T-helper 17 cell (primary cell): ENCODE measurements around the gene TNP2. TPM values are rescaled to one million over a fixed set of nuclear protein-coding genes. Genes with fewer than 3 reads are reported as not detected.

ENCODE experiments used
- ATAC-seq: fragments of 150-1000 bp; cut with Tn5 transposase; 2 replicates; pipeline ENCODE4 v1.10.0; 2021; ENCODE audit warnings: mild to moderate bottlenecking, moderate library complexity
- DNase-seq, 3 donors: peaks; one replicate each; pipeline versions ENCODE4 v3.0.0 to v3.0.0-alpha.2; 2020 to 2021
- H3K9me3 ChIP-seq: one replicate; pipeline ENCODE4 v1.7.0; 2013; ENCODE audit warnings: low read length, mild to moderate bottlenecking; ENCODE audit not compliant: control insufficient read depth, poor library complexity, severe bottlenecking
- H3K27ac Mint-ChIP-seq: one replicate; pipeline ENCODE4 v1.8.0; 2022; ENCODE audit warnings: mild to moderate bottlenecking, moderate library complexity, mixed read lengths
- H3K27me3 Mint-ChIP-seq: one replicate; pipeline ENCODE4 v1.8.0; 2022; ENCODE audit warnings: mixed read lengths
- H3K36me3 Mint-ChIP-seq: one replicate; pipeline ENCODE4 v1.8.0; 2022; ENCODE audit warnings: low read depth, mixed read lengths
- H3K4me1 Mint-ChIP-seq: one replicate; pipeline ENCODE4 v1.8.0; 2022; ENCODE audit warnings: mild to moderate bottlenecking, mixed read lengths
- H3K4me3 Mint-ChIP-seq: one replicate; pipeline ENCODE4 v1.8.0; 2022; ENCODE audit warnings: mild to moderate bottlenecking, moderate library complexity, mixed read lengths
- total RNA-seq, 4 donors: library from RNA in 2 of 4; stranded (reverse) in 2 of 4; gene quantifications; one replicate each; pipeline ENCODE4 v1.2.3 and lab custom pipeline; 2022 to 2026

Gene TNP2
- total RNA-seq, 2 donors from 2014 or later: not detected

DNA sequence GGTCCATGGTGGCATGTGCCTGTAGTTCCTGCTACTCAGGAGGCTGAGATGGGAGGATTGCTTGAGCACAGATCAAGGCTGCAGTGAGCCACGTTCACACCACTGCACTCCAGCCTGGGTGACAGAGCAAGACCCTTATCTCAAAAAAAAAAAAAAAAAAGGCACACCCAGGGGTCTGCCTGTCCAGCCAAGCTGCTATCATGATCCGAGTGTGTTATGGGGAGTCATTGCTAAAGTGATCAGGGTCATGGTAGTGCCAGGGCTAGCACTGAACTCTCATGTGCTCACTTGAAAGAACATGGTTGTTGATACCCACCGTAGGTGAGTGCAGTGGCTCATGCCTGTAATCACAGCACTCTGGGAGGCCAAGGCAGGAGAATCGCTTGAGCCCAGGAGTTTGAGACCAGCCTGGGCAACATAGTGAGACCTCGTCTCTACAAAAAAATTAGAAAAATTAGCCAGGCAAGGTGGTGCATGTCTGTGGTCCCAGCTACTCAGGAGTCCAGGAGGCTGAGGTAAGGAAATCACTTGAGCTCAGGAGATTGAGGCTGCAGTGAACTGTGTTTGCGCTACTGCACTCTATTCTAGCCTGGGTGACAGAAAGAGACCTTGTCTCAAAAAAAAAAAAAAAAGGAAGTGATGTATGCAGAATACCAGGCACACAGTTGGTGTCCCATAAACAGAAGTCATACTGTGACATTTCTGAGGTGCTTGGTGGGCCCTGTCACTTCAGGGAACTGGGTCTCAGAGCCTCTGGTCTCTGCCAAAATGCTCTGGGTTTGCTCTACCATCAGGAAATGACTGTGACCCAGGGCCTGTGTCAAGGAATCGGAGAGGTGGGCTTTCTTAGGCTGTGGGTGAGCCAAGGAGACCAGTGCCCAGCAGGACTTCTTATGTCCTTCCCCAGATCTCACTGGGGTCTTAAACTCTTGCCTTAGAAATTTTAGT, 9.8 kb upstream of the TNP2 start:
- Mint-ChIP-seq H3K27me3 (peaks cover 15% of the 10 kb centered on the region), H3K4me1 (peaks cover 3% of the 10 kb centered on the region), H3K36me3 (no peaks in the 10 kb centered on the region), H3K27ac (peak overlapping the region; percentile 49), H3K4me3 (no peak overlapping the region)
- DNase-seq: no peak
- no peaks in the 10 kb centered on the region for H3K9me3 ChIP-seq
- ATAC-seq: no peak

DNA sequence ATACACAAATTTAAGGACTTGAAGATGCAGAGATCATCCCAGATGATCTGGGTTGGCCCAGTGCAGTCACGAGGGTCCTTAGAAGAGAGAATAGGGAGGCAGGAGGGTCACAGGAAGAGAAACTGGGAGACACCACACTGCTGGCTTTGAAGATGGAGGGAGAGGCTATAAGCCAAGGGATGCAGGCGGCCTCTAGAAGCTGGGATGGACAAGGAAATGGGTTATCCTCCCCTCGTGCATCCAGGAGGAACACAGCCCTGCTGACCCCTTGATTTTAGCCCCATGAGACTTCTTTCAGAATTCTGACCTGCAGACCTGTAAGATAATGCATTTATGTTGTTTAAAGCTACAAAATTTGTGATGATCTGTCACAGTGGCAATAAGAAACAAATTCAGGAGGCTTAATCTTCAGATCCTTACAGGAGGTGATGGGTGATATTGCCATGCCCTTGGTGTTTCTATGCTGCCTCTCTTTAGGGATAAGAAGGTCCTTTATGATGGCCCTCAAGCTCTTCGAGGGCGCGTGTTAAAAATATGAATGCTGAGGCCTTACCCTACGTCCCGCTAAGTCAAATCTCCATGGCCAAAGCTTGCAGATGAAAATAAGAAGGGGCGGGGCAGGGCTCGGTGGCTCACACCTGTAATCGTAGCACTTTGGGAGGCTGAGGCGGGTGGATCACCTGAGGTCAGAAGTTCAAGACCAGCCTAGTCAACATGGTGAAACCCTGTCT, 8.6 kb upstream of the TNP2 start:
- H3K4me1 Mint-ChIP-seq: peaks cover 3% of the 10 kb centered on the region
- peaks cover 12% of the 10 kb centered on the region for H3K27me3 Mint-ChIP-seq
- H3K36me3 Mint-ChIP-seq: no peaks in the 10 kb centered on the region
- H3K9me3 ChIP-seq: no peaks in the 10 kb centered on the region
- no peak overlapping the region for H3K4me3 Mint-ChIP-seq
- no peak overlapping the region for H3K27ac Mint-ChIP-seq
- DNase-seq (no peak), ATAC-seq (no peak)

DNA sequence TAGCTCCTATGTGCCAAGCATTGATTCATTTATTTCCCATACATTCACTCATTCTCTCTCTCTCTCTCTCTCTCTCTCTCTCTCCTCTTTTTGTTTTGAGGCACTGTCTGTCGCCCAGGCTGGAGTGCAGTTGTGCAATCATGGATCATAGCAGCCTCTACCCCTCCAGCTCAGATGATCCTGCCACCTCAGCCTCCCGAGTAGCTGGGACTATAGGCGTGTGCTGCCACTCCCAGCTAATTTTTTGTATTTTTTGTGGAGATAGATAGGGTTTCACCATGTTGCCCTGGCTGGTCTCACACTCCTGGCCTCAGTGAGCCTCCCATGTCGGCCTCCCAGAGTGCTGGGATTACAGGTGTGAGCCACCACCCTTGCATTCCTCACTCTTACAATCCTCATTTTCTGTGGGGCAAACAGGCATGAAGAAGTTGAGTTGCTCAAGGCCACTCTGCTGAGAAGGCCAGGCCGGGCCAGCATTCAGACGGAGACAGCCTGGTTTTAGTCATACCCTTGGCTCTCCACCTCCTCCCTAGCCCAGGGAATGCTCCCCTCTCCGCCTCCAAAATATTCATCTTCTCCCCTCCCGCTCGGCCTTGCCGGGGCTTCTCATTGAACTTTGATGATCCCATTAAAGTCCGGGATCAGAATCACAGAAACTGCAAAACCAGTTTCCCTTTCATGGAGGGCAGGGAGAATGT, 7.9 kb upstream of the TNP2 start:
- Mint-ChIP-seq H3K27ac (no peak overlapping the region), H3K4me3 (no peak overlapping the region), H3K4me1 (peaks cover 1% of the 10 kb centered on the region), H3K36me3 (no peaks in the 10 kb centered on the region), H3K27me3 (peaks cover 8% of the 10 kb centered on the region)
- no peak for ATAC-seq
- no peak for DNase-seq
- H3K9me3 ChIP-seq: no peaks in the 10 kb centered on the region

DNA sequence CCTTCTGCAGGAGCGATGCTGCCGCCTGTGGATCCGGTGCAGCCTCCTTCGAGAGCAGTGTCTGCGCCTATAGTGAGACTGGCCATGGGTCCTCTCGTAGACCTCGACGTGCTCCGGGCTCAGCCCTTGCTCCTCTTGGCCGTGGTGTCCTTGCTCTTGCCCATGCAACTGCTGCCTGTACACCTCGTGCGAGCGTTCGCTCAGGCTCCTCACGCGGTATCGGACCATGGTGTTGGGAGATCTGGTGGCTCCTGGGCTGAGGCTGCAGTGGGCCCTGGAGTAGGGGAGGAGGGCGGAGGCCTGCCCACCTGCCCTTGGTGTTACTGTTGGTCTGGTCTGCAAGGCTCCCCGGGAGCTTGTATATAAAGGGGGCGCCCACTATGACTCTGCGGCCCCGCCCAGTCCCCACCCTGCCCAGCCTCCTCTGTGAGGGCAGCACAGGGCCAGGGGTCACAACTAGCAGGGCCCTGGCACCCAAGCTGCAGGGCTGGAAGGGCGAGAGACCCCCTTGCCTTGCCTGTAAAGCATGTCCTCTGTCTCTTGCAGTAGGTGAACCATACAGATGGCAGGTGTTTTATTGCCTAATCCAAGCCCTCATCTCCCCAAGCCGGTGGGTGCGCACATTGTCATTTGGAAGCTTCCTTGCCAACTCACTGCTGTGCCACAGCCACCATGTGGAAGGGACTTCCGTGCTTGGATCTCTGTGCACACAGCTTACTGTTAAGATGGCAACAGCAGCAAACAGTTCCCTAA, 7.2 kb upstream of the TNP2 start, which contains the start of gene PRM2:
TSS of gene PRM2 (minus strand) at position 338 of the 753 bp plus-strand sequence. CDS start at position 228, 110 bp downstream.
- no peak for ATAC-seq
- no peak for DNase-seq
- Mint-ChIP-seq H3K4me1 (no peaks in the 10 kb centered on the region), H3K4me3 (no peak within 1 kb of the TSS), H3K36me3 (no peaks in the 10 kb centered on the region), H3K27me3 (peaks cover 6% of the 10 kb centered on the region), H3K27ac (no peak within 1 kb of the TSS)
- no peaks in the 10 kb centered on the region for H3K9me3 ChIP-seq

DNA sequence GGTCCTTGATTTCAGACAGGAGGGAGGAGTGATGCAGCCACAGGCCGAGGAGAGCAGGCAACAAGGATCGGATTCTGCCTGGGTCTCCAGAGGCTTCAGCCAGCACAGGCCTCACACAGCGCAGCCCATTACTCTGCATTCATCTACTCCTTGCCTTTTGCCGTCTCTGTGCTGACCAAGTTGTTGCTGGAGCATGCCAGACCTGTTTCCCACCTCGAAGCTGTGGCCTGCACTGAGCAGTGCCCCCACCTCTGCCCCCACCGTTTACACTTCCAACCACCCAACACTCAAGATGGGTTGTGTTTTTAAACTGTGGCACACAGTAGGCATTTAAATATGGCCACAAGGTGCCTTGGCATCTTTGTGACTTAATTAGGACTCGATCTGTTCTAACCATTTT, 5.8 kb upstream of the TNP2 start:
- H3K36me3 Mint-ChIP-seq: peaks cover 2% of the 10 kb centered on the region
- H3K27me3 Mint-ChIP-seq: peaks cover 6% of the 10 kb centered on the region
- no peaks in the 10 kb centered on the region for H3K9me3 ChIP-seq
- DNase-seq: no peak
- no peaks in the 10 kb centered on the region for H3K4me1 Mint-ChIP-seq
- no peak overlapping the region for H3K27ac Mint-ChIP-seq
- H3K4me3 Mint-ChIP-seq: no peak overlapping the region
- no peak for ATAC-seq

DNA sequence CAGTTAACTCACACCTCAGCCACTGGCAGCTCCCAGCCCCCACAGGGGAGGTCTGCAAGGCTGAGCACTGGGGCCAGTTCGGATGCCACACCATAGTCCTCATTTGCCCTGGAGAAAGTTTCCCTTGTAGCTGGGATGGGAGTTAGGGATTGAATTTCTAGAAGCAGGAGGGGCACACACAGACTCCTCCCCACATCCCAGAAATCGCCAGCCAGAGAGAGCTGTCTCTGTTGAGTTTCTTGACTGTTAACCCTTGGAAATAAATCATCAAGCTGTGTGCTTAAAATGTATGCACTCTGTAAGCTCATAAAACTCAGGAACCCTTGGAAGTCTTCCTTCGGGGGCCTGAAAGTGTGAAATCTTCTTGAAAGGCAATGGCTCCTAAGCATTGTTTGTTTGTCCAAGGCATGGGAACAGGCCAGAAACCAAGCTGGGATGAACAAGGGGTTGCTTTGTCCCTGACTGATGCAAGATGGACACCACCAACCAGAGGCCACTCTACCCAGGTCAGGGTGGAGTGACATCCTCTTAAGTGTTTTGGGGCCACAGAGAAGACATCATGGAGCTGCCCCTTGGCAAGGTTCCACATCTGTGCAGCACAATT, 4.7 kb upstream of the TNP2 start:
- Mint-ChIP-seq H3K4me3 (no peak overlapping the region), H3K36me3 (peaks cover 2% of the 10 kb centered on the region), H3K27me3 (peaks cover 6% of the 10 kb centered on the region), H3K4me1 (no peaks in the 10 kb centered on the region), H3K27ac (no peak overlapping the region)
- DNase-seq (no peak), ATAC-seq (no peak)
- H3K9me3 ChIP-seq: no peaks in the 10 kb centered on the region

DNA sequence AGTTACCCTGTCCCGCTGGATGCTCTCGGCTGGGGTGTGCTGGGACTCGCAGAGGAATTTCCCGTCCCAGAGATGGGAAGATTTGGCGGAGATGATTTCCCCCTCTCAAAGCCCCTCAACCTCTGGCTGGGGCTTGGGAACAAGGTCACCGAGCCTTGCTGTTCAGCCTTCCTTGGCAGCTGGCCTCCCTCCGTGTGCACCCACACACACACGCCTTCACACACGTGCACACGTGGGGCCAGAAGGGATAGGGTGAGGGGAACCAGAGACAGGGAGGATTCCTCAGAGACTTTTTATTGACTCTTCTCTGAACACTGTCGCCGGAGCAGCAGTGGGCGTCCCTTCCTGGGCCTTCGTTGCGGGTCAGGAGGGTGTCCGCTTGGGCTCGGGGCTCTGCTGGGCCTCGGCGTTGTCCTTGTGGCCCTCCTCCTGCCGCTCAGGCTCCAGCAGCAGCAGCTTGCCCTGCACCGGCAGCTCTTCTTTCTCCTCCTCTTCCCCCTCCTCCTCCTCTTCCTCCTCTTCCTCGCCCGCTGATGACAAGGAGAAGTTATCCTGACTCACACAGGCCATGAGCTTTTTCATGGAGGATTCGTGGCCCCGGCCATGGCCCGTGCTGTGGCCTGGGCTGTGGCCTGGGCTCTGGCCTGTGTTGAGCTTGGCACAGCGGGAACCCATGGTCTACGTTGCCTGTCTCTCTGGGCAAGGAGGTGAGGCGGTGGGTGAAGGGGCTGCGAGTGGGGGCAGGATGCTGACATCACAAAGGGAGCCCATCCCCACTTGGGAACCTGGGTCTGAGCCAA, 4.0 kb upstream of the TNP2 start, which contains the start of gene PRM3:
TSS of gene PRM3 (minus strand) at position 709 of the 800 bp plus-strand sequence. CDS start at position 675, 34 bp downstream.
- DNase-seq (no peak), ATAC-seq (no peak)
- no peaks in the 10 kb centered on the region for H3K9me3 ChIP-seq
- H3K36me3 Mint-ChIP-seq: peaks cover 4% of the 10 kb centered on the region
- peaks cover 6% of the 10 kb centered on the region for H3K27me3 Mint-ChIP-seq
- H3K27ac Mint-ChIP-seq: no peak within 1 kb of the TSS
- no peak within 1 kb of the TSS for H3K4me3 Mint-ChIP-seq
- no peaks in the 10 kb centered on the region for H3K4me1 Mint-ChIP-seq

DNA sequence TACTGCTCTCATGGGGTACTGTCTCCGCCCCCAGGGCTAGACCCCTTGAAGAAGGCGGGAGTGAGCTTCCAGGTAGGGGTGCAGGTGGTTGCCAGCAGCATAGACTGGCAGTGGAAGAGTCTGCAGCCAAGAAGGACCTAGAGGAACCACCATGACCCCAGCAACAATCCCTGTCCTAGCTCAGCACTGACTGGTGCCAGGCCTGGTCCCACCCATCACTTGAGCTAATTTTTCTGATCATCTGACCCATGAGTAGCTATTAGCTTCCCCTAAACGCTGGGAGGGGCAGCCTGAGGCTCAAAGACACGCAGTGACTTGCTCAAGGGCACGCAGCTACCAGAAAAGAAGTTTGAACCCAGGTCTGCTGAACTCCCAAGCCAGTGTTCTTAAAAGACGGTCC, 3.4 kb upstream of the TNP2 start:
- ATAC-seq (no peak), DNase-seq (no peak)
- H3K4me3 Mint-ChIP-seq: no peak overlapping the region
- H3K4me1 Mint-ChIP-seq: no peaks in the 10 kb centered on the region
- no peaks in the 10 kb centered on the region for H3K9me3 ChIP-seq
- H3K27ac Mint-ChIP-seq: no peak overlapping the region
- peaks cover 4% of the 10 kb centered on the region for H3K36me3 Mint-ChIP-seq
- H3K27me3 Mint-ChIP-seq: peaks cover 6% of the 10 kb centered on the region

DNA sequence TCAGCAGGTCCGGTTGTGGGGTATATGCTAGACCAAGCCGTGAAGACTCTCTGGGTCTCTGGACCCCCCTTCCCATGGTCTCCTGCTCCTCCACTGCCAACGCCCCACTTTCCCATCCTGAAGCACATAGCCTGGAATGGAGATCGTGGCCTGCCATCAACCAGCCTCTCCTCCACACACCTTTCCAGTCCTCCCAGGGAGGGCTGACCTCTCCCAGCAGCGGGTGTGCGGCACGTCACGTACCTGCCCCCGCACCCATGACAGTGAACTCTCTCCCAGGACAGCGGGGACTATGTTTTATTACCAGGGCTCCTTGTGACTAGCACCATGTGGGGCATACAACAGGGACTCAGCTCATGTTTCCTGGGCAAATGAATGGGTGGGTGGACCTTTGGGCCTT, 2.5 kb upstream of the TNP2 start:
- peaks cover under 1% of the 10 kb centered on the region for H3K27me3 Mint-ChIP-seq
- H3K27ac Mint-ChIP-seq: no peak overlapping the region
- peaks cover 4% of the 10 kb centered on the region for H3K36me3 Mint-ChIP-seq
- no peak overlapping the region for H3K4me3 Mint-ChIP-seq
- DNase-seq (no peak), ATAC-seq (no peak)
- no peaks in the 10 kb centered on the region for H3K9me3 ChIP-seq
- no peaks in the 10 kb centered on the region for H3K4me1 Mint-ChIP-seq

DNA sequence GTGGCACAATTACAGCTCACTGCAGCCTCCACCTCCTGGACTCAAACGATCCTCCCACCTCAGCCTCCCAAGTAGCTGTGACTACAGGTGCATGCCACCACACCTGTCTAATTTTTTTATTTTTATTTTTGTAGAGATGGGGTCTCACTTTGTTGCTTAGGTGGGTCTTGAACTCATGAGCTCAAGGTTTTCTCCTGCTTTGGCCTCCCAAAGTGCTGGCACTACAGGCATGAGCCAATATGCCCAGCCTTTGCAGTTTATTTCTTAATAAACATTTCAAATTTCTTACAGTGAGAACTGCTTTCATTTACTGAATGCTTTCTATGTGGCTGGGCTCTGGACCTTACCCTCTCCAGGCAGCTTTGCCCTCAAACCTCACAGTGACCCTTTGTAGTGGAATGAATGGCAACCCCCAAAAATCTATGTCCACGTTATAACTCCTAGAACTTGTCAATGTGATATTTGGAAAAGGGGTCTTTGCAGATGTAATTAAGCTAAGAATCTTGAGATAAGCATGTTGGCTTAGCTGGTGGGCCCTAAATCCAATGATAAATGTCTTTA, 1.6 kb upstream of the TNP2 start:
- no peak for ATAC-seq
- Mint-ChIP-seq H3K4me1 (no peaks in the 10 kb centered on the region), H3K27ac (peak overlapping the region; percentile 45), H3K27me3 (no peaks in the 10 kb centered on the region), H3K36me3 (peaks cover 4% of the 10 kb centered on the region), H3K4me3 (no peak overlapping the region)
- no peak for DNase-seq
- H3K9me3 ChIP-seq: no peaks in the 10 kb centered on the region

DNA sequence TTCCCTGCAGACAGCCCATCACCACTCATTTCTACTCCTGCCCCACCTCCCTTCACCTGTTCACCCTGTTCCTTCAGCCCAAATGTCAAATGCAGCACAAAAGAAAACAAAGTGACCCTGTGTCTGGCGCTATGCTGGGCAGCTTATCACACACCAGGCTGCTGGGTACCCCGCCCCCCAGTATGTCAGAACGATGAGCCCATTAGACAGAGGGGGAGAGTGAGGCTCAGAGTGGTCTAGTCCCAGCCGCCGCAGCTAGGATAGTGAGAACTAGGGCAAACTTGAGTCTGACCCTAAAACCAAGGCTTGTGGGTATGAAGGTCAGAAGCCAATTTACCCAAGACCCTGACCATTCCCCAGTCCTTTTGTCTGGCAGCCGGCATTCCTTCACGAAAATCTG, 4.0 kb downstream of the TNP2 start:
- H3K27me3 Mint-ChIP-seq: no peaks in the 10 kb centered on the region
- ATAC-seq: no peak
- no peak overlapping the region for H3K27ac Mint-ChIP-seq
- H3K4me1 Mint-ChIP-seq: peaks cover 20% of the 10 kb centered on the region
- H3K9me3 ChIP-seq: no peaks in the 10 kb centered on the region
- no peak for DNase-seq
- no peak overlapping the region for H3K4me3 Mint-ChIP-seq
- peaks cover 4% of the 10 kb centered on the region for H3K36me3 Mint-ChIP-seq
